B cell (primary cell): Measurements from ENCODE around the gene MYH3. TPM values are rescaled to one million over a fixed set of nuclear protein-coding genes. Genes with fewer than 3 reads are reported as not detected.

Experiments used
- ATAC-seq: fragments of 200-7000 bp; cut with Tn5 transposase; one replicate; pipeline ENCODE4 v1.10.0; 2021; ENCODE audit warnings: low read depth, mild to moderate bottlenecking, moderate number of reproducible peaks, moderate library complexity
- CTCF ChIA-PET: fragments of 350-600 bp; sonication (Branson Sonifier 250); formaldehyde crosslinking; loops from one replicate; lab custom pipeline; 2021; ENCODE audit warnings: antibody characterized with exemption, inconsistent platforms; lab: Charles Lee
- POLR2A ChIA-PET: fragments of 350-600 bp; sonication (Branson Sonifier 250); formaldehyde crosslinking; loops from one replicate; lab custom pipeline; 2021; ENCODE audit warnings: antibody characterized with exemption; lab: Charles Lee
- DNase-seq: peaks from one replicate; pipeline ENCODE4 v3.0.0; 2013
- H2AFZ ChIP-seq: 2 replicates; pipeline ENCODE4 v1.6.1; 2012; ENCODE audit warnings: mild to moderate bottlenecking, low read depth, low read length; ENCODE audit not compliant: insufficient read depth, poor library complexity, severe bottlenecking
- H3K27ac ChIP-seq, 2 donors: 1 replicate in 1 of 2; 2 replicates in 1 of 2; pipeline ENCODE4 v1.5.1; 2012 to 2013; ENCODE audit warnings: low read length in 2 of 2, mild to moderate bottlenecking in 2 of 2, moderate library complexity in 1 of 2
- H3K27me3 ChIP-seq, 4 experiments: fragments of 200-600 bp in 1 of 4; sonication (generic) in 1 of 4; replicated peaks in 1 of 4; 1 replicate in 2 of 4; 2 replicates in 2 of 4; pipeline versions ENCODE4 v1.6.1 to v1.7.0; 2013 to 2016; ENCODE audit warnings: low read length in 3 of 4, mild to moderate bottlenecking in 2 of 4, mixed read lengths in 1 of 4, moderate library complexity in 1 of 4; ENCODE audit not compliant: insufficient read depth in 4 of 4, control insufficient read depth in 3 of 4; ENCODE audit errors: control extremely low read depth in 1 of 4
- H3K36me3 ChIP-seq, 2 experiments: replicated peaks in 1 of 2; 1 replicate in 1 of 2; 2 replicates in 1 of 2; pipeline versions ENCODE4 v1.6.1 to v1.7.1; 2013; ENCODE audit warnings: low read length in 1 of 2; ENCODE audit not compliant: insufficient read depth in 2 of 2, control insufficient read depth in 1 of 2; ENCODE audit errors: control extremely low read depth in 1 of 2, extremely low read depth in 1 of 2
- H3K4me1 ChIP-seq, 2 donors: fragments of 200-600 bp in 1 of 2; sonication (generic) in 1 of 2; 1 replicate in 1 of 2; 2 replicates in 1 of 2; pipeline versions ENCODE4 v1.5.1 to v1.6.1; 2013 to 2017; ENCODE audit warnings: low read length in 2 of 2; ENCODE audit not compliant: control insufficient read depth in 2 of 2, insufficient read depth in 2 of 2
- H3K4me2 ChIP-seq: replicated peaks from 2 replicates; pipeline ENCODE3; 2012; ENCODE audit warnings: mild to moderate bottlenecking, low read depth, low read length; ENCODE audit not compliant: poor library complexity, severe bottlenecking
- H3K4me3 ChIP-seq, 5 experiments: fragments of 200-600 bp in 1 of 5; sonication (generic) in 1 of 5; 1 replicate in 3 of 5; 2 replicates in 2 of 5; pipeline versions ENCODE4 v1.5.1 to v1.7.0; 2011 to 2016; ENCODE audit warnings: low read length in 4 of 5, mild to moderate bottlenecking in 4 of 5, low read depth in 2 of 5, control low read depth in 1 of 5, moderate library complexity in 1 of 5; ENCODE audit not compliant: insufficient read depth in 1 of 5; ENCODE audit errors: control extremely low read depth in 1 of 5, extremely low read depth in 1 of 5
- H3K79me2 ChIP-seq: fragments of 200-600 bp; sonication (generic); one replicate; pipeline ENCODE4 v1.6.0; 2016; ENCODE audit warnings: low read length; ENCODE audit not compliant: control insufficient read depth, insufficient read depth
- H3K9ac ChIP-seq: fragments of 200-600 bp; sonication (generic); 2 replicates; pipeline ENCODE4 v1.6.1; 2017; ENCODE audit warnings: mild to moderate bottlenecking, low read length, moderate library complexity
- H3K9me3 ChIP-seq, 3 donors: one replicate each; pipeline versions ENCODE4 v1.6.1 to v1.7.1; 2013; ENCODE audit warnings: low read length in 2 of 3; ENCODE audit not compliant: control insufficient read depth in 2 of 3, insufficient read depth in 1 of 3; ENCODE audit errors: control extremely low read depth in 1 of 3
- H4K20me1 ChIP-seq: 2 replicates; pipeline ENCODE4 v1.6.0; 2012; ENCODE audit warnings: mild to moderate bottlenecking, low read length; ENCODE audit not compliant: insufficient read depth, control insufficient read depth, poor library complexity, severe bottlenecking
- H3K27ac Mint-ChIP-seq: one replicate; pipeline ENCODE4 v1.8.0; 2021; ENCODE audit warnings: mixed read lengths
- H3K27me3 Mint-ChIP-seq: one replicate; pipeline ENCODE4 v1.8.0; 2021; ENCODE audit warnings: mixed read lengths
- H3K4me1 Mint-ChIP-seq: one replicate; pipeline ENCODE4 v1.8.0; 2021; ENCODE audit warnings: mixed read lengths
- H3K4me3 Mint-ChIP-seq: one replicate; pipeline ENCODE4 v1.8.0; 2021; ENCODE audit warnings: mixed read lengths
- H3K9me3 Mint-ChIP-seq: one replicate; pipeline ENCODE4 v1.8.0; 2022; ENCODE audit warnings: mixed read lengths; ENCODE audit not compliant: insufficient read depth
- CTCF ChIP-seq: fragments of 200-600 bp; IDR thresholded peaks from one replicate; pipeline ENCODE4 v1.8.0; 2022; ENCODE audit warnings: antibody characterized with exemption, mild to moderate bottlenecking
- EZH2 ChIP-seq: IDR thresholded peaks from 2 replicates; pipeline ENCODE4 v1.6.1; 2012; ENCODE audit warnings: borderline replicate concordance, low read depth, mild to moderate bottlenecking, moderate library complexity, low read length; ENCODE audit not compliant: insufficient read depth, poor library complexity, severe bottlenecking
- WGBS: methylation state at CpG from one replicate; pipeline ENCODE4 v1.1.5; 2013; ENCODE audit warnings: missing lambda C conversion rate; ENCODE audit not compliant: insufficient coverage; 5-methylcytosine and 5-hydroxymethylcytosine counted together
- intact Hi-C: fragments of 100-400 bp; cut with micrococcal nuclease; formaldehyde crosslinking; loops from one replicate; pipeline ENCODE4 v1.10.0; 2022
- polyA plus RNA-seq: library from polyadenylated mRNA; depleted of rRNA; stranded (reverse); fragments of >200 nt; gene quantifications from 2 replicates; pipeline ENCODE4 v1.2.3, GENCODE V29; 2012
- total RNA-seq, 2 donors: library from RNA; stranded (reverse); fragments of 120-200 nt in 1 of 2; gene quantifications; 1 replicate in 1 of 2; 2 replicates in 1 of 2; pipeline versions ENCODE4 v1.2.3 to v1.2.4, GENCODE V29; 2013 to 2022

Gene MYH3
- total and polyA plus RNA-seq, 2 donors (not counting 1 experiment from before 2014, with no cell fraction given), result 9.4 to 10.9 TPM

DNA sequence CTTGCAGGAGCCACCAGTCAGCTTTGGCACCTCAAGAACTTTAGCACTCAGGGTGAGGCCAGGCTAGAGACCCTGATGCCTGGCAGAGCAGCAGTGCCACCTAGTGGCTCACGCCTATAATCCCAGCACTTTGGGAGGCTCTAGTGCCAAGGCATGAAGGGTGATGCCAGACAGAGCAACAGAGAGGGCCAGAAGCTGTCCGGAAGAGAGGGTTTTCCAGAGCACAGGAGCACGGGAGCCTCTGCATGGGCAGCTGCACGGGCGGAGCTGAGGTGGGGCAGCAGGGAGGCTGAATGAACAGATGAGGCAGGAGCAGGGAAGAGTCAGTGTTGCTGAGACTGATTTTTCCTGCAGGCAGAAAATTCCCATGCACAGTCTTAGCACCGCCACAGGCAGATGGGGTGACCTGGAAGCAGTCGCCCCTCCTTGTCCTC is 38.9 kb downstream of the MYH3 start:
- intact Hi-C loops, result loop anchor here (1.0 to 5.0 kb wide), 2 partner anchors 321 to 694 kb away; no protein-coding TSS in a partner anchor
- ChIA-PET CTCF (interaction anchor here (0.7 to 10.2 kb wide), 24 partner anchors 8 to 1027 kb away, joined by 3 to 159 read pairs (median 4); no protein-coding TSS in a partner anchor), POLR2A (no interaction called here)
- Histone ChIP-seq H3K4me1 (peaks cover 4 to 14% of the 10 kb centered on the region in 2 donors), H3K27ac (no peak overlapping the region), H2AFZ (peak overlapping the region; percentile 5), H3K4me2 (no peak overlapping the region), H4K20me1 (no peaks in the 10 kb centered on the region), H3K9me3 (no peaks in the 10 kb centered on the region), H3K79me2 (no peaks in the 10 kb centered on the region), H3K9ac (no peak overlapping the region), H3K27me3 (peaks cover 0 to 4% (median 0%) of the 10 kb centered on the region in 4 experiments), H3K4me3 (no peak overlapping the region), H3K36me3 (no peaks in the 10 kb centered on the region)
- Mint-ChIP-seq H3K4me1 (peaks cover 6% of the 10 kb centered on the region), H3K27ac (no peak overlapping the region), H3K9me3 (no peaks in the 10 kb centered on the region), H3K4me3 (no peak overlapping the region), H3K27me3 (peaks cover 3% of the 10 kb centered on the region)
- WGBS, result 23% methylated on average over 6 of the region's 7 CpGs
- DNase-seq (peak; percentile 72), ATAC-seq (peak; percentile 81)
- TF ChIP-seq CTCF, result peak; percentile 85
- no peak for TF ChIP-seq EZH2

GRCh38 chr17:10617120-10617505 is 40.0 kb downstream of the MYH3 start:
- H3K4me3 Mint-ChIP-seq, result no peak overlapping the region
- peaks cover 0 to 4% (median 0%) of the 10 kb centered on the region in 4 experiments for H3K27me3 ChIP-seq
- H3K4me1 Mint-ChIP-seq, result peaks cover under 1% of the 10 kb centered on the region
- no peaks in the 10 kb centered on the region for H3K79me2 ChIP-seq
- no peaks in the 10 kb centered on the region for H3K9me3 Mint-ChIP-seq
- peaks cover 3% of the 10 kb centered on the region for H3K27me3 Mint-ChIP-seq
- no peaks in the 10 kb centered on the region for H3K36me3 ChIP-seq
- ATAC-seq, result no peak
- H3K4me2 ChIP-seq, result no peak overlapping the region
- POLR2A ChIA-PET, result no interaction called here
- no peak for DNase-seq
- no peak overlapping the region for H3K9ac ChIP-seq
- H2AFZ ChIP-seq, result no peak overlapping the region
- H3K27ac ChIP-seq, result no peak overlapping the region
- intact Hi-C loops, result loop anchor here (5.0 kb wide), 1 partner anchor 320 kb away; no protein-coding TSS in a partner anchor
- WGBS, result 93% methylated on average over 5 of the region's 6 CpGs
- H3K4me1 ChIP-seq, result peaks cover 0 to 5% of the 10 kb centered on the region in 2 donors
- CTCF ChIA-PET, result interaction anchor here (0.6 to 10.2 kb wide), 34 partner anchors 9 to 727 kb away, joined by 3 to 159 read pairs (median 4); no protein-coding TSS in a partner anchor
- no peaks in the 10 kb centered on the region for H3K9me3 ChIP-seq
- H4K20me1 ChIP-seq, result no peaks in the 10 kb centered on the region
- TF ChIP-seq CTCF (no peak), EZH2 (no peak)
- H3K4me3 ChIP-seq, result no peak overlapping the region
- no peak overlapping the region for H3K27ac Mint-ChIP-seq
